OCI-LY7 (cell line): Measurements from ENCODE around the gene URM1. TPM values are rescaled to one million over a fixed set of nuclear protein-coding genes. Genes with fewer than 3 reads are reported as not detected.
A peak's percentile ranks its signal among the peaks of the same experiment; 100 is the strongest.
"Not testable (repeated sequence)": the region's sequence is repeated elsewhere in the genome, so short reads cannot be mapped to it uniquely, and the experiment has no call there.

ENCODE experiments used
- BruUV-seq: library from RNA; stranded (reverse); fragments of 400-500 nt; replicated peaks from 2 replicates; lab custom pipeline; 2021; lab: Mats Ljungman, UMichigan
- CTCF ChIA-PET: fragments of 300-600 bp; sonication (Branson Sonifier 250); formaldehyde crosslinking; loops from one replicate; lab custom pipeline; 2022; ENCODE audit warnings: antibody characterized with exemption; ENCODE audit not compliant: unreplicated experiment; lab: Charles Lee
- POLR2A ChIA-PET: fragments of 300-600 bp; sonication (Branson Sonifier 250); formaldehyde crosslinking; loops from one replicate; lab custom pipeline; 2022; ENCODE audit warnings: antibody characterized with exemption; lab: Charles Lee
- DNase-seq: peaks from one replicate; pipeline ENCODE4 v3.0.0-alpha.2; 2015; ENCODE audit warnings: low spot score
- H2AFZ ChIP-seq: fragments of 200-600 bp; sonication (generic), shearing (Covaris generic); 2 replicates; pipeline ENCODE4 v1.6.1; 2014; ENCODE audit warnings: mild to moderate bottlenecking, antibody characterized with exemption, low read length, moderate library complexity
- H3K27ac ChIP-seq: fragments of 200-600 bp; sonication (generic); 2 replicates; pipeline ENCODE4 v1.5.1; 2014; ENCODE audit warnings: mixed run types, low read depth, mild to moderate bottlenecking, moderate library complexity, low read length, inconsistent platforms; ENCODE audit not compliant: poor library complexity, severe bottlenecking
- H3K36me3 ChIP-seq: fragments of 200-600 bp; sonication (generic); 2 replicates; pipeline ENCODE4 v1.6.1; 2014; ENCODE audit warnings: mild to moderate bottlenecking, antibody characterized with exemption, low read length, moderate library complexity, mixed read lengths; ENCODE audit not compliant: insufficient read depth
- H3K4me1 ChIP-seq: fragments of 200-600 bp; sonication (generic); 2 replicates; pipeline ENCODE4 v1.5.1; 2014; ENCODE audit warnings: mild to moderate bottlenecking, low read length; ENCODE audit not compliant: insufficient read depth, poor library complexity, severe bottlenecking
- H3K4me2 ChIP-seq: fragments of 200-600 bp; sonication (generic); 2 replicates; pipeline ENCODE4 v1.6.1; 2014; ENCODE audit warnings: mild to moderate bottlenecking, low read length
- H3K4me3 ChIP-seq: fragments of 200-600 bp; sonication (generic); 2 replicates; pipeline ENCODE4 v1.5.1; 2014; ENCODE audit warnings: mild to moderate bottlenecking, low read depth, low read length; ENCODE audit not compliant: poor library complexity, severe bottlenecking
- H3K79me2 ChIP-seq: fragments of 200-600 bp; sonication (generic); 2 replicates; pipeline ENCODE4 v1.6.1; 2016; ENCODE audit warnings: low read depth, mild to moderate bottlenecking, low read length, moderate library complexity, mixed read lengths; ENCODE audit not compliant: insufficient read depth
- H3K9me2 ChIP-seq: fragments of 200-600 bp; sonication (generic); 2 replicates; pipeline ENCODE4 v1.6.1; 2016; ENCODE audit warnings: mild to moderate bottlenecking, low read length, mixed read lengths; ENCODE audit not compliant: insufficient read depth
- H3K9me3 ChIP-seq: fragments of 200-600 bp; sonication (generic); 2 replicates; pipeline ENCODE4 v1.6.1; 2014; ENCODE audit warnings: mild to moderate bottlenecking, mixed run types, low read length, mixed read lengths
- H4K20me1 ChIP-seq: fragments of 200-600 bp; sonication (generic); 2 replicates; pipeline ENCODE4 v1.6.1; 2014; ENCODE audit warnings: mild to moderate bottlenecking, antibody characterized with exemption, low read length, moderate library complexity, mixed read lengths; ENCODE audit not compliant: insufficient read depth
- EZH2phosphoT487 ChIP-seq: fragments of 200-600 bp; sonication (generic); IDR thresholded peaks from 2 replicates; pipeline ENCODE4 v1.6.1; 2018; ENCODE audit warnings: low read depth, borderline replicate concordance, mild to moderate bottlenecking, mixed run types, antibody characterized with exemption, low read length, moderate library complexity, mixed read lengths
- intact Hi-C: fragments of 100-400 bp; cut with micrococcal nuclease; formaldehyde crosslinking; loops from one replicate; pipeline ENCODE4 v1.10.0; 2022; ENCODE audit not compliant: unreplicated experiment
- total RNA-seq, 2 experiments: library from RNA; depleted of rRNA in 1 of 2; stranded (reverse); fragments of >200 nt in 1 of 2; shearing (Covaris generic) in 1 of 2; gene quantifications; 2 replicates each; pipeline ENCODE4 v1.2.3, GENCODE V29; 2014 to 2022
- TF ChIP-seq, protein P1 (sequence below): fragments of 200-600 bp; sonication (generic); conservative IDR thresholded peaks from 2 replicates; pipeline ENCODE4 v1.5.1; 2014; ENCODE audit warnings: mild to moderate bottlenecking, antibody characterized with exemption, low read length, moderate library complexity, mixed read lengths

Gene URM1
- total RNA-seq, 2 experiments from 2014 or later, result 58.5 to 60.8 TPM

GRCh38 chr9:128420651-128421481 lies 49.7 kb downstream of the URM1 start, which contains the start of gene CERCAM:
Gene CERCAM, plus strand, starts transcription at chr9:128420857. Its CDS starts 21 bp downstream, at chr9:128420878.
- intact Hi-C loops, result no loop called here
- TF ChIP-seq EZH2phosphoT487, result no peak
- TF ChIP-seq, protein P1, sequence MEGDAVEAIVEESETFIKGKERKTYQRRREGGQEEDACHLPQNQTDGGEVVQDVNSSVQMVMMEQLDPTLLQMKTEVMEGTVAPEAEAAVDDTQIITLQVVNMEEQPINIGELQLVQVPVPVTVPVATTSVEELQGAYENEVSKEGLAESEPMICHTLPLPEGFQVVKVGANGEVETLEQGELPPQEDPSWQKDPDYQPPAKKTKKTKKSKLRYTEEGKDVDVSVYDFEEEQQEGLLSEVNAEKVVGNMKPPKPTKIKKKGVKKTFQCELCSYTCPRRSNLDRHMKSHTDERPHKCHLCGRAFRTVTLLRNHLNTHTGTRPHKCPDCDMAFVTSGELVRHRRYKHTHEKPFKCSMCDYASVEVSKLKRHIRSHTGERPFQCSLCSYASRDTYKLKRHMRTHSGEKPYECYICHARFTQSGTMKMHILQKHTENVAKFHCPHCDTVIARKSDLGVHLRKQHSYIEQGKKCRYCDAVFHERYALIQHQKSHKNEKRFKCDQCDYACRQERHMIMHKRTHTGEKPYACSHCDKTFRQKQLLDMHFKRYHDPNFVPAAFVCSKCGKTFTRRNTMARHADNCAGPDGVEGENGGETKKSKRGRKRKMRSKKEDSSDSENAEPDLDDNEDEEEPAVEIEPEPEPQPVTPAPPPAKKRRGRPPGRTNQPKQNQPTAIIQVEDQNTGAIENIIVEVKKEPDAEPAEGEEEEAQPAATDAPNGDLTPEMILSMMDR, result no peak
- peak; percentile 64 for DNase-seq

DNA sequence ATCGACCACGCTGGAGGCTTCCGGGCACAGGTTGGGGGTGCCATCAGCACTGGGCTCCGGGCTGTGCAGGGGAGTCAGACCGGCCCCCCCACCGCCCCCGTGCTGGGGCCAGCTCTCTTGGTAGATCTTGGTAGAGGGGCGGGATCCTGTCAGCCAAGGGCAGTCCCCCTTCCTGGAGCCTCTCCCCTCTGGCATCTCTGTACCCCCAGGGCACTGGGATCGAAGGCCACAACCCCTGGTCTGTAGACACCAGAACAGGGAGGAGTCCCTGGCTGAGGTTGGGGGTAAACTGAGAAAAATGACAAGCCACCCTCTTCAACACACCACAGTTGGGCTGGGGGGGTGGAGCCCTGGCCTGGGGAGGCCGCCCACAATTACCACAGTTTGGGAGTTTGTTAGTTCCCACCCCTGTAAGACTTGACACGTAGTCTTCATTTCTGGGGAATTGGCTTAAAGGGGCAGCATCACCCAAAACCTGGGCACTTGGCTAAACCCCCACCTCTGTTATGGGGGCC lies 50.4 kb downstream of the URM1 start:
- no TSS peak for BruUV-seq
- H3K4me2 ChIP-seq, result peak overlapping the region; percentile 98
- no peak overlapping the region for H3K27ac ChIP-seq
- intact Hi-C loops, result no loop called here
- TF ChIP-seq EZH2phosphoT487, result no peak
- TF ChIP-seq, protein P1, result no peak
- no peaks in the 10 kb centered on the region for H4K20me1 ChIP-seq
- H3K36me3 ChIP-seq, result no peaks in the 10 kb centered on the region
- ChIA-PET CTCF (no interaction called here), POLR2A (no interaction called here)
- no peak for DNase-seq
- no peaks in the 10 kb centered on the region for H3K9me2 ChIP-seq
- H3K79me2 ChIP-seq, result no peaks in the 10 kb centered on the region
- no peak overlapping the region for H3K4me3 ChIP-seq
- H3K9me3 ChIP-seq, result no peaks in the 10 kb centered on the region
- no peak overlapping the region for H2AFZ ChIP-seq
- H3K4me1 ChIP-seq, result peaks cover 12% of the 10 kb centered on the region

More at GRCh38 chr9:128420651-128421481, 49.7 kb downstream of the URM1 start, which contains the start of gene CERCAM:
- ChIA-PET POLR2A (no interaction called here), CTCF (interaction anchor here (0.6 to 1.0 kb wide), 9 partner anchors 26 to 440 kb away, joined by 3 to 9 read pairs (median 4); partner anchors contain the start of gene EEIG1)
- Histone ChIP-seq H3K27ac (no peak within 1 kb of the TSS), H3K4me3 (peak within 1 kb of the TSS; percentile 90), H4K20me1 (no peaks in the 10 kb centered on the region), H2AFZ (peak within 1 kb of the TSS; percentile 99), H3K4me2 (peak within 1 kb of the TSS; percentile 98), H3K9me3 (no peaks in the 10 kb centered on the region), H3K9me2 (no peaks in the 10 kb centered on the region), H3K4me1 (peaks cover 18% of the 10 kb centered on the region), H3K36me3 (no peaks in the 10 kb centered on the region), H3K79me2 (no peaks in the 10 kb centered on the region)
- no TSS peak for BruUV-seq

DNA sequence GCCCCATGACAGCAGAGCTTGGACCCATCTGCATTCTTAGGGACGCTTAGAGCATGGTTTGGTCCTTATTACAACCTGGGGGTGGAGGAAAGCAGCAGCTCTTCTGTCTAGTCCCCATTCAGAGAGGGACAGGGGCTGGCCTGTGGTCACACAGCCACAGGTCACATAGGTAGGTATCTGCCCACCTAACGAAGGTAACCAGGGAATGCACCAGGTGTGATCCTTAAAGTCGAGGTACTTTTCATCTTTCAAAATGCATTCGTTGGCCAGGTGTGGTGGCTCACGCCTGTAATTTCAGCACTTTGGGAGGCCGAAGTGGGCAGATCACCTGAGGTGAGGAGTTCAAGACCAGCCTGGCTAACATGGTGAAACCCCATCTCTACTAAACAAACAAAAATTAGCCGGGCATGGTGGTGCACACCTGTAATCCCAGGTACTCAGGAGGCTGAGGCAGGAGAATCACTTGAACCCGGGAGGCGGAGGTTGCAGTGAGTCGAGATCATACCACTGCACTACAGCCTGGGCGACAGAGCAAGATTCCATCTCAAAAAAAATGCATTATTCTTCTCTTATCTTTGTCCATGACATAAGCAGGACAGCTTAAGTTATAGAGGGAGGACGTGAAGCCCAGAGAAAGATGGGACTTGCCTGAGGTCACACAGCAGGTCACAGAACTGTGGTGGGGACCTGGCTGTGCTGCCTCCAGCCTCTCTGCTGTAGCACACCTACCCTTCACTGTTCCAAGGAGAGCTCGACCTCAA lies 51.0 kb downstream of the URM1 start:
- H3K4me2 ChIP-seq, POLR2A ChIA-PET, CTCF ChIA-PET: not testable (repeated sequence)

More for the DNA sequence above, 51.0 kb downstream of the URM1 start:
- intact Hi-C loops, H3K4me1 ChIP-seq, H3K4me3 ChIP-seq, H3K9me3 ChIP-seq, H4K20me1 ChIP-seq, DNase-seq, H3K79me2 ChIP-seq, H2AFZ ChIP-seq, H3K27ac ChIP-seq, BruUV-seq, H3K36me3 ChIP-seq, H3K9me2 ChIP-seq: not testable (repeated sequence)
